H1 (cell line): Measurements from ENCODE around the gene CCDC9B. TPM values are rescaled to one million over a fixed set of nuclear protein-coding genes. Genes with fewer than 3 reads are reported as not detected.

Experiments
- CTCF ChIA-PET: fragments of 300-600 bp; sonication (Branson Sonifier 250); formaldehyde crosslinking; loops from one replicate; lab custom pipeline; 2021; ENCODE audit not compliant: partially characterized antibody; lab: Charles Lee
- POLR2A ChIA-PET: fragments of 300-600 bp; sonication (Branson Sonifier 250); formaldehyde crosslinking; loops from one replicate; lab custom pipeline; 2021; ENCODE audit warnings: inconsistent platforms; ENCODE audit not compliant: partially characterized antibody; lab: Charles Lee
- DNase-seq, 2 experiments: peaks; one replicate each; pipeline versions ENCODE4 v3.0.0 to v3.0.0-alpha.2; 2010 to 2022; ENCODE audit warnings: low spot score in 2 of 2, low read depth in 1 of 2, mixed read lengths in 1 of 2
- FAIRE-seq: peaks from 2 replicates; lab custom pipeline; 2011; peaks lifted over from hg19 to GRCh38; lab: Jason Lieb, UNC
- H2AFZ ChIP-seq: 2 replicates; pipeline ENCODE4 v1.8.1; 2012; ENCODE audit warnings: low read length, inconsistent platforms
- H2AK5ac ChIP-seq: 2 replicates; pipeline ENCODE4 v1.6.1; 2013; ENCODE audit warnings: low read depth, low read length
- H2BK120ac ChIP-seq: replicated peaks from 2 replicates; pipeline ENCODE3; 2013; ENCODE audit warnings: low read depth, low read length, inconsistent platforms
- H2BK12ac ChIP-seq: 2 replicates; pipeline ENCODE4 v1.6.1; 2013; ENCODE audit warnings: low read depth, low read length
- H2BK15ac ChIP-seq: 2 replicates; pipeline ENCODE4 v1.6.1; 2013; ENCODE audit warnings: low read length
- H2BK20ac ChIP-seq: 2 replicates; pipeline ENCODE4 v1.6.1; 2013; ENCODE audit warnings: low read length
- H2BK5ac ChIP-seq: 2 replicates; pipeline ENCODE4 v1.6.1; 2013; ENCODE audit warnings: low read depth, low read length
- H3K14ac ChIP-seq: 2 replicates; pipeline ENCODE4 v1.6.1; 2013; ENCODE audit warnings: inconsistent platforms; ENCODE audit not compliant: insufficient read length
- H3K18ac ChIP-seq: 2 replicates; pipeline ENCODE4 v1.6.1; 2013; ENCODE audit warnings: low read length; ENCODE audit errors: extremely low read depth
- H3K23ac ChIP-seq: 2 replicates; pipeline ENCODE4 v1.6.1; 2013; ENCODE audit warnings: inconsistent platforms; ENCODE audit not compliant: insufficient read length
- H3K23me2 ChIP-seq: 2 replicates; pipeline ENCODE4 v1.6.1; 2013; ENCODE audit warnings: low read depth, low read length
- H3K27ac ChIP-seq: 2 replicates; pipeline ENCODE4 v1.6.1; 2011; ENCODE audit warnings: low read depth, low read length, inconsistent platforms
- H3K27me3 ChIP-seq, 4 experiments: replicated peaks in 1 of 4; 1 replicate in 1 of 4; 2 replicates in 3 of 4; pipeline versions ENCODE4 v1.6.1 to v1.8.1; 2011 to 2013; ENCODE audit warnings: low read length in 3 of 4, mild to moderate bottlenecking in 3 of 4, inconsistent platforms in 2 of 4, mixed read lengths in 2 of 4, moderate library complexity in 1 of 4; ENCODE audit not compliant: control insufficient read depth in 3 of 4, insufficient read depth in 3 of 4; ENCODE audit errors: extremely low read depth in 1 of 4
- H3K36me3 ChIP-seq, 4 experiments: 2 replicates each; pipeline versions ENCODE4 v1.6.1 to v1.8.1; 2011 to 2013; ENCODE audit warnings: mild to moderate bottlenecking in 4 of 4, low read length in 3 of 4, moderate library complexity in 2 of 4, control low read depth in 1 of 4, inconsistent platforms in 1 of 4; ENCODE audit not compliant: insufficient read depth in 4 of 4, control insufficient read depth in 2 of 4
- H3K4ac ChIP-seq: replicated peaks from 2 replicates; pipeline ENCODE3; 2013; ENCODE audit warnings: low read length, low read depth, mixed read lengths, inconsistent platforms; ENCODE audit not compliant: insufficient read length
- H3K4me1 ChIP-seq, 4 experiments: replicated peaks in 1 of 4; 1 replicate in 1 of 4; 2 replicates in 3 of 4; pipeline versions ENCODE4 v1.6.1 to v1.8.1; 2011 to 2013; ENCODE audit warnings: low read length in 3 of 4, inconsistent platforms in 2 of 4, mixed read lengths in 1 of 4; ENCODE audit not compliant: insufficient read depth in 4 of 4, control insufficient read depth in 3 of 4
- H3K4me2 ChIP-seq, 2 experiments: 2 replicates each; pipeline versions ENCODE4 v1.6.1 to v1.8.1; 2011 to 2013; ENCODE audit warnings: low read depth in 2 of 2, low read length in 2 of 2, control low read depth in 1 of 2, inconsistent platforms in 1 of 2, mild to moderate bottlenecking in 1 of 2; ENCODE audit not compliant: insufficient read depth in 1 of 2
- H3K4me3 ChIP-seq, 4 experiments: fragments of 200-600, 300-600 bp in 1 of 4; sonication (generic), shearing (Covaris generic), sonication (Bioruptor Twin) in 1 of 4; 2 replicates each; pipeline versions ENCODE4 v1.5.1 to v1.8.1; 2011 to 2016; ENCODE audit warnings: low read length in 4 of 4, low read depth in 3 of 4, control low read depth in 2 of 4, inconsistent platforms in 2 of 4, mild to moderate bottlenecking in 2 of 4, mixed read lengths in 1 of 4, moderate library complexity in 1 of 4; ENCODE audit not compliant: insufficient read depth in 2 of 4; ENCODE audit errors: extremely low read depth in 1 of 4
- H3K56ac ChIP-seq: replicated peaks from 2 replicates; pipeline ENCODE3; 2013; ENCODE audit warnings: low read depth, mild to moderate bottlenecking, mixed read lengths, low read length, inconsistent platforms; ENCODE audit not compliant: insufficient read length
- H3K79me1 ChIP-seq: 2 replicates; pipeline ENCODE4 v1.6.1; 2013; ENCODE audit warnings: low read depth, low read length, control low read depth
- H3K79me2 ChIP-seq, 2 experiments: 2 replicates each; pipeline versions ENCODE4 v1.6.1 to v1.8.1; 2012 to 2013; ENCODE audit warnings: low read length in 2 of 2, mild to moderate bottlenecking in 2 of 2, inconsistent platforms in 1 of 2; ENCODE audit not compliant: insufficient read depth in 2 of 2, control insufficient read depth in 1 of 2
- H3K9ac ChIP-seq, 4 experiments: replicated peaks in 1 of 4; 1 replicate in 1 of 4; 2 replicates in 3 of 4; pipeline versions ENCODE4 v1.6.1 to v1.8.1; 2011 to 2013; ENCODE audit warnings: low read depth in 3 of 4, low read length in 3 of 4, control low read depth in 2 of 4, mild to moderate bottlenecking in 2 of 4, moderate library complexity in 2 of 4, inconsistent platforms in 1 of 4; ENCODE audit errors: extremely low read depth in 1 of 4
- H3K9me3 ChIP-seq, 2 experiments: 2 replicates each; pipeline versions ENCODE4 v1.6.1 to v1.8.1; 2012 to 2013; ENCODE audit warnings: mild to moderate bottlenecking in 2 of 2, moderate library complexity in 2 of 2, control low read depth in 1 of 2, inconsistent platforms in 1 of 2, low read depth in 1 of 2, low read length in 1 of 2, mixed read lengths in 1 of 2; ENCODE audit not compliant: insufficient read depth in 2 of 2
- H4K20me1 ChIP-seq, 2 experiments: replicated peaks in 1 of 2; 2 replicates each; pipeline versions ENCODE3 to v1.8.1; 2011 to 2013; ENCODE audit warnings: inconsistent platforms in 2 of 2, low read length in 2 of 2, mild to moderate bottlenecking in 1 of 2; ENCODE audit not compliant: insufficient read depth in 2 of 2, control insufficient read depth in 1 of 2
- H4K5ac ChIP-seq: 2 replicates; pipeline ENCODE4 v1.6.1; 2013; ENCODE audit warnings: low read length, low read depth, mixed read lengths, inconsistent platforms; ENCODE audit not compliant: insufficient read length
- H4K8ac ChIP-seq: 2 replicates; pipeline ENCODE4 v1.8.0; 2013; ENCODE audit warnings: mild to moderate bottlenecking, moderate library complexity, low read length, inconsistent platforms; ENCODE audit not compliant: insufficient read depth; ENCODE audit errors: extremely low read depth
- H4K91ac ChIP-seq: replicated peaks from 2 replicates; pipeline ENCODE3; 2013; ENCODE audit warnings: low read length, mixed read lengths, inconsistent platforms; ENCODE audit not compliant: insufficient read length
- CEBPB ChIP-seq: IDR thresholded peaks from 2 replicates; pipeline ENCODE4 v1.6.1; 2012; ENCODE audit warnings: low read depth, low read length
- EP300 ChIP-seq, 2 experiments: IDR thresholded peaks; 1 replicate in 1 of 2; 2 replicates in 1 of 2; pipeline ENCODE4 v1.6.1; 2011 to 2012; ENCODE audit warnings: low read depth in 2 of 2, low read length in 2 of 2, mild to moderate bottlenecking in 2 of 2, borderline replicate concordance in 1 of 2, inconsistent platforms in 1 of 2, moderate library complexity in 1 of 2
- KDM1A ChIP-seq: fragments of 200-600, 300-600 bp; sonication (generic); IDR thresholded peaks from 2 replicates; pipeline ENCODE4 v1.7.1; 2016; ENCODE audit warnings: mild to moderate bottlenecking, low read length, borderline replicate concordance
- MAFK ChIP-seq: IDR thresholded peaks from 2 replicates; pipeline ENCODE4 v1.6.1; 2012; ENCODE audit warnings: low read depth, mild to moderate bottlenecking, improper control_type of control experiment, low read length
- SP1 ChIP-seq: IDR thresholded peaks from 2 replicates; pipeline ENCODE4 v1.6.1; 2011; ENCODE audit warnings: low read depth, low read length
- SP2 ChIP-seq: IDR thresholded peaks from 2 replicates; pipeline ENCODE4 v1.6.1; 2012; ENCODE audit warnings: mild to moderate bottlenecking, low read length, inconsistent platforms
- SRF ChIP-seq: IDR thresholded peaks from 2 replicates; pipeline ENCODE4 v1.6.1; 2011; ENCODE audit warnings: mild to moderate bottlenecking, low read depth, low read length, moderate library complexity
- TAF7 ChIP-seq: optimal IDR thresholded peaks from 2 replicates; pipeline ENCODE3; 2011; ENCODE audit warnings: low read depth, mild to moderate bottlenecking, inconsistent platforms, low read length, moderate library complexity, borderline replicate concordance
- WGBS, 2 experiments: shearing (Covaris generic) in 1 of 2; methylation state at CpG; one replicate each; pipeline versions ENCODE4 v1.1.6 to v1.1.7; 2013 to 2015; ENCODE audit warnings: low lambda C conversion rate in 2 of 2, mixed read lengths in 2 of 2, inconsistent platforms in 1 of 2, low coverage in 1 of 2, missing lambda C conversion rate in 1 of 2; ENCODE audit not compliant: insufficient replicate concordance in 2 of 2, insufficient coverage in 1 of 2, insufficient read length in 1 of 2; ENCODE audit errors: extremely low coverage in 1 of 2, missing lambda C conversion rate in 1 of 2; 5-methylcytosine and 5-hydroxymethylcytosine counted together
- polyA plus RNA-seq, 7 experiments: library from polyadenylated mRNA; depleted of rRNA in 3 of 7; stranded (reverse) in 5 of 7; unstranded in 2 of 7; fragments of >200 nt in 5 of 7; fragments of 200-250 nt in 2 of 7; gene quantifications; 1 replicate in 5 of 7; 2 replicates in 1 of 7; 4 replicates in 1 of 7; pipeline versions ENCODE4 v1.2.1 to v1.2.3, GENCODE V29; 2011 to 2013; ENCODE audit warnings: missing spikeins in 2 of 7, mixed read lengths in 2 of 7
- total RNA-seq: library from RNA; stranded (reverse); fragmentation: NEBNext Ultra II Directional; extraction: Animal tissue kit (Norgen Biotek cat#: 25700); gene quantifications from 2 replicates; pipeline ENCODE4 v1.2.1, GENCODE V29; 2021
- TF ChIP-seq, protein P1 (sequence below): IDR thresholded peaks from 2 replicates; pipeline ENCODE4 v1.6.1; 2012; ENCODE audit warnings: low read length, inconsistent platforms

CCDC9B gene
- total and polyA plus RNA-seq, 2 of the 8 experiments (the other 6 are each of a cell fraction or from before 2014, with no cell fraction given), result 0.45 to 0.78 TPM

DNA sequence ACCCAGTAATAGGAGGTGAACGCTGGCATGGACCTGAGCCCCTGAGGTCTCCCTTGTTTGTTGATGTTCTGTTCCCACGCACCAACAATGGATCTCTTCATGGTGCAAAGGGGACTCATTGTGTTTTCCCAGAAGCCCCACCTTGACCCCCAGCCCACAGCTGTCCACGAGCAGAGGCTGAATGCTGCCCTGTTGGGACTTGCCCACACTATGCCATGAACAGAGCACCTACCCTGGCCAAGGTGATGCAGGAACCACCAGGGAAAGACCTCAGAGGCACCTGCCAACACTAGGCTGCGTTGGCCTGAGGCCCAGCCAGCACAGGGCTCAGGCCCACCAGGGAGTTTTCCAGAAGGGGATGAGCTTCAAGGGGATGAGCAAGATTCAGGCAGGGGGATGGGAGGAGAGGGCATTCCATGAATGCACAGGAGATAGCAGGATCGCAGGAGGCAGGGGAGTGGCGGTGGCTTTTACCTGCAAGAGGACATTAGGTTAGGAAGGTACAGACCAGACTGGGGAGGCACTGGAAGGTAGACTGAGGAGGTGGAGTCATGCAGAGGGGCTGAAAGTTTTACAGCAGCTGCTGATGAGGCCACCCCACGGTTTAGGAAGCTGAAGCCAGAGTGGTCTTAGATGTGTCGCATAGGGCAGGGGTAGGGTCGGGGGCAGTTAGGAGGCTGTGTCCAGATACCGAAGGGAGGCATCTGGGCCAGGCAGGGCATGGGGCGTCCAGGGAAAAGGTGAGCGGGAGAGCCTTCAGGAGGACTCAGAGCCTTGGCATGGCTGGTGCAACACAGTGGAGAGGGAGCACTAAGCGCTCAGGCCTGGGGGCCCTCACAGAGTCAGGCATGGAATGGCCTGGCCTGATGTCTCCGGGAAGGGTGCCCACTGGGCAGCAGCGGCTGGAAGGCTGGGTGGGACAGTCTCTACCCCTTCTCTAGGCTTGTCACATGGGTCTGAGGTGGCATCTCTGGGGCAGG, 6.1 kb upstream of the CCDC9B start:
- H4K20me1 ChIP-seq, result no peaks in the 10 kb centered on the region
- peaks cover 0 to 5% (median 0%) of the 10 kb centered on the region in 4 experiments; a peak in 2 of 7 replicates for H3K4me1 ChIP-seq
- H2BK15ac ChIP-seq, result 0 out of 2 replicates have a peak overlapping the region, but pooled peaks have one; percentile 29
- no peak overlapping the region for H2BK20ac ChIP-seq
- no peak overlapping the region for H3K27ac ChIP-seq
- no peak overlapping the region for H2AFZ ChIP-seq
- H3K4me2 ChIP-seq, result no peak overlapping the region
- no peak overlapping the region; the same call in 1 of the 2 replicates for H3K18ac ChIP-seq
- no peak overlapping the region for H3K56ac ChIP-seq
- TF ChIP-seq KDM1A (no peak), TAF7 (no peak), SP2 (no peak), EP300 (IDR thresholded peaks at IDR 0.05; ENCODE audit: borderline replicate concordance in 1 of 2, low read depth in 2 of 2, low read length in 2 of 2) (no peak), MAFK (no peak), CEBPB (no peak), SP1 (no peak), SRF (no peak)
- TF ChIP-seq, protein P1, sequence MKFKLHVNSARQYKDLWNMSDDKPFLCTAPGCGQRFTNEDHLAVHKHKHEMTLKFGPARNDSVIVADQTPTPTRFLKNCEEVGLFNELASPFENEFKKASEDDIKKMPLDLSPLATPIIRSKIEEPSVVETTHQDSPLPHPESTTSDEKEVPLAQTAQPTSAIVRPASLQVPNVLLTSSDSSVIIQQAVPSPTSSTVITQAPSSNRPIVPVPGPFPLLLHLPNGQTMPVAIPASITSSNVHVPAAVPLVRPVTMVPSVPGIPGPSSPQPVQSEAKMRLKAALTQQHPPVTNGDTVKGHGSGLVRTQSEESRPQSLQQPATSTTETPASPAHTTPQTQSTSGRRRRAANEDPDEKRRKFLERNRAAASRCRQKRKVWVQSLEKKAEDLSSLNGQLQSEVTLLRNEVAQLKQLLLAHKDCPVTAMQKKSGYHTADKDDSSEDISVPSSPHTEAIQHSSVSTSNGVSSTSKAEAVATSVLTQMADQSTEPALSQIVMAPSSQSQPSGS, result no peak
- TF ChIP-seq, all 59 proteins: peak for 0
- Histone ChIP-seq H3K36me3 (no peaks in the 10 kb centered on the region), H4K8ac (peak overlapping the region; percentile 3; the same call in 1 of the 2 replicates), H2BK120ac (no peak overlapping the region), H3K23me2 (peaks cover 2% of the 10 kb centered on the region; the same call in 1 of the 2 replicates), H2BK5ac (no peak overlapping the region), H2BK12ac (no peak overlapping the region), H3K79me1 (no peaks in the 10 kb centered on the region), H3K79me2 (no peaks in the 10 kb centered on the region), H3K23ac (no peak overlapping the region), H2AK5ac (no peak overlapping the region), H3K9me3 (no peaks in the 10 kb centered on the region), H4K5ac (no peak overlapping the region), H3K27me3 (no peaks in the 10 kb centered on the region), H3K4ac (no peak overlapping the region), H3K4me3 (no peak overlapping the region), H3K9ac (no peak overlapping the region), H3K14ac (no peak overlapping the region), H4K91ac (no peak overlapping the region)
- ChIA-PET CTCF (interaction anchor here (0.7 to 27.4 kb wide), 8 partner anchors 5 to 233 kb away, joined by 3 to 584 read pairs (median 128); partner anchors contain the start of genes CCDC9B, DISP2, INAFM2 and KNSTRN), POLR2A (interaction anchor here (1.0 kb wide), 1 partner anchor 21 kb away, joined by 3 read pairs; no protein-coding TSS in a partner anchor)
- DNase-seq, result no peak
- no peak for FAIRE-seq
- WGBS, 2 experiments, result 85% methylated on average over 15 of the region's 15 CpGs; no CpG with 5 or more reads in 1 of the 2 experiments
